Fibroblast of skin of scalp (primary cell): ENCODE results near the gene PKD1L1.

ENCODE experiments used
- DNase-seq: peaks from one replicate; pipeline ENCODE4 v3.0.0-alpha.2; 2013

Gene PKD1L1

GRCh38 chr7:47875998-47876744 is 72.1 kb downstream of the PKD1L1 start:
- DNase-seq = no peak

DNA sequence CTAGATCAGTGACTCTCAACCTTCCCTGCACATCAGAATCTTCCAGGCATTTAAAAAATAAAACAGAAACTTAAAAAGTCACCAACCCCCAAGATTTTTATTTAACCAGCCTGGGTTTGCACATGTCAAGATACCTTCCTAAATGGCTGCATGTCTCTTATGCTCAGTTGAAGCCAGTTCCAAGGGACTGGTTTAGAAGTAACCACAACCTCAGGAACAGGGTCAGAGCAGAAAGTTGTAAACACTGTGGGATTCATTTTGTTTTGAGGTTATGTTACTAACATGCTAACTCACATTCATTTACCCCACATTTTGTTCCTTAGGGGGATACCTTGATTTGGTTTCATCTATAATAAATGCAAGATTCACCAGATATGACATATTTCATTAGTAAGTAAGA is 72.9 kb downstream of the PKD1L1 start:
- no peak for DNase-seq

DNA sequence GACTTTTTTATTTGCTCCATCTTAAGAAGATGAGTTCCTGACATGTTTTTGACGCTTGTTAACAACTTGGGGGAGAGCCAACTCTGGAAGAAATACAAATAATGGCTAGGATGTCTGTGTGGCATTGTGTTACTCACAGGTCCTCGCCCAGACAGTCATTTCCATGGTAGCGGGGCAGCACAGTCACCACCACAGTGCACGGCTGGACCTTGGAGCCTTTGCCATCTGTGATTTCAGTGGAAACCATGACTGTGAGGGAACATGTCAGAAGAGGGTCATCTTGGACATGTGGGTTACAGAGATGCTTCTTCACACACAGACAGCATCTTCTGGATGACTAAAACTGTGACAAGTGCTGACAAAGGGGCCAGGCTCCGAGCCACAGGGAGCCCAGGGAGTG is 74.5 kb downstream of the PKD1L1 start:
- peak; percentile 52 for DNase-seq

DNA sequence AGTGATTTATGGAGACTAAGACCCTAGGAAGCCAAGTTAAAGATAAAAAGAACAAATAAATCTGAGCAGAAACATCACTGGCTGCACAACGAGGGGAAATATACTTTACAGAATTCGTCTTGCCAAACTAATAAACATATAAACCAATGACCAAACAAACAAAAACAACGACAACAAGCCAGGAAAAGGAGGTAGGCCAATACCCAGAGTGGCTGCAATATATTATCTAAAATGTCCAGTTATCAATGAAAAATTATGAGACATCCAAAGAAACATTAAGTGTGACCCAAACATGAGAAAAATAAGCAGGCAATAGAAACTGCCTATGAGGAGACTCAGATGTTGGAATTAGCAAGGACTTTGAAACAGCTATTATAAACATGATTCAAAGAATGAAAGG is 81.0 kb downstream of the PKD1L1 start:
- DNase-seq = no peak

GRCh38 chr7:47866120-47866519 is 82.1 kb downstream of the PKD1L1 start:
- DNase-seq = no peak

DNA sequence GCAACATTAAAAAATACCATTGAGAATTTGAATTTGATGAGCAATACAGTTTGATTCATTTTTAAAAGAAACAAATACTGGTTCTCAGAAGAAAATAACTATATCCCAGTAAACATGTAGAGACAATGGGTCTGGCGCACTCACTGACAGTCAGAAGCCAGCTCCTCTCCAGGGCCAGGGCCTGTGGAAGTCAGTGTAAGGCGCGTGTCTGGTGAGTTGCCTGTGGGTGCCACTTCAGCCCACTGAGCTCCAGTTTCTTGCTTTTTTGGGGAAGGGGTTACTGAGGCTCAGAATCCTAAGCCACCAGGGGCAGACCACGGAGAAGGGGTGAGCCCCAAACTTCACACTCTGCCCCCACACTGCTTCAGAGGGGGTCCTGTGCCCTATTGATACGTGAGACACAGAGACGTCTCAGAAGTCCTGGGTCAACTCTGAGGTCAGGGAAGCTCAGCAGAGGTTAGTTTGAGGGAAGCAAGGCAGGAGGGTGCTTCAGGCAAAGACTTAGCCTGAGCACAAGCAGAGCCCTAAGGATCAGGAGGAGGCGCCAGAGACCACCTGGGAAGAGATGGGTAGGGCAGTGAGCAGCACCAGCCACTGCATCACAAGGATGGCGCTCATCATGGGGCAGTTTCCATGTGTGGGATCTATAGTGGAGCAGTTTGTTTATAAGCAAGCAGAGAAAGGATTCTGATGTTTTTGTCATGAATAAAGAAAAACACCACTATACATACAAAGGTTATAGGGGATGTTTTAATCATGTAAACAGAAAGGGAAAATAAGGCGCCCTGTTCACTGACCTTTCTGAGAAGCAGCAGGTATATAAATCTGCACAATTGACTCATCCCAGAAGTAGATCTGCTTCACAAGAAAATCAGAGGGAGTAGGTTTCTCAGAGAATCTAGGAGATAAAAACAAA is 95.7 kb downstream of the PKD1L1 start:
- DNase-seq = peak; percentile 7

DNA sequence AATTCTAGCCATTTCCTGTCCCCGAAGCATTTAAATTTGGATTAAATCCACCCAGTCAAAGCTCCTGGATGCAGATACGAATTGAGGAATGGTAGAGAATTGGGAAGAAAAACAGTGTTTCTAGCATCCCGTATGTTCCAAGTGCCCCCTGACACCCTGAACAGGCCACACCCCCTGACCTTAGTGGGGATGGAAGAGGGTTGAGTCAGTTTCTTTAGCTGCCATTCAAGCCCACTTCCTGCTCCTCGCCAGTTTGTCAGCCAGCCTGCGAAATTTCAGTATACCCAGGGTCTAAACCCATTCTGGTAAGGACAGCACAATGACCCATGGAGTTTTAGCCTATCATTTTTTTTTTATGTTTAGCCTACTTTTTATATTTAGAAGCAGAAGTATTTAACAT is 101.1 kb downstream of the PKD1L1 start:
- no peak for DNase-seq

DNA sequence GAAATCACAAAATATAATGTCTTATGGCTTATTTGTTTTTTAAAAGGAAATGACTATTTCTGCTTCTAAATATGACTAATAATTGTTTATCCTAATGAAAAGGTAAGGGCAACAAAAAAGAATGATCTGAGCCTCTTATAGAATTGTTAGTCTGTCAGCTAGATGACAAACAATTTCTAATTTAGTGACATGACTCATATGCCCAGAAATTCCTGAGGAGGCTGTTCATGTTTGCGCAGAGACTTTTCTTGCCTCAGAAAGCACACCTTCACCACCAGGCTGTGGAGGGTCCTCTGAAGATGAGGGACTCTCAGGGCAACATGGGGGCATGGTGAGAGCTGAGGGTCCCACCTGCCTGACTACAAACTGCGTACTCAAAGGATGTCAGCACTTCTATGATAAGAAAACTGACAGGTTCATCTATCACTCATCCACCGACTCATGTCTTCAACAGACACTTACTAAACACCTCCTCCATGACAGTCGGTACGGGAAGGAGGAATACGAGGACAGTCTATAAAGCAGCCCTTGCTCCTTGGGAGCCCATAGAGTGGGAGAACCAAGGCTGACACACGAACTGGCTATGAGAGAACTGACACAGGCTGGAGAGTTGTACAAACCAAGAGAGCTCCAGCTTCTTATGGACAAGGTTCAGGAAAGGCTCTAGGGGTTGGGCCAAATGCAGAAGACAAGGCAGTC is 102.0 kb downstream of the PKD1L1 start:
- DNase-seq = peak; percentile 20

GRCh38 chr7:47844311-47844710 is 104.0 kb downstream of the PKD1L1 start:
- DNase-seq = no peak

DNA sequence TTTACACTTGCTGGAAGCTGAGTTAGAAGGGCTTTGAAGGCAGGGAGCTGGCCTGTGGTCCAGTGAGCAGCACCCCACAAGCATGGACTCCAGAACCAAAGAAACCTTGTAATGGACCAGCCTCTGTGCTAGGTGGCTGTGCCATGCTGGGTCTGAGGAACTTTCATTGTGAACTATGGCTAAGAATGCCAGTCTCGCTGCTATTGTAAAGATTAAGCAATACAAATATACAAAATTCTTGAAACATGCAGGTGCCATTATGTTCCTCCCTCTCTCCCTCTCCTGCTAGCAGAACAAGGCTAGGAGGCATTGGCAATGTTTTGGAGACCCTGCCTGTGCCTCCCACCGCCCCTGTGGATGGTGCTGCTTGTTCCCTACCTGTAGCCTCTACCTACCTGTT is 105.0 kb downstream of the PKD1L1 start:
- DNase-seq = no peak

- no peak for DNase-seq
These were observed 108.9 kb downstream of the PKD1L1 start for GRCh38 chr7:47839381-47839780.

GRCh38 chr7:47837826-47838225 is 110.4 kb downstream of the PKD1L1 start:
- DNase-seq = no peak

- DNase-seq = no peak
These were observed 111.6 kb downstream of the PKD1L1 start for GRCh38 chr7:47836503-47837202.

GRCh38 chr7:47836080-47836479 is 112.2 kb downstream of the PKD1L1 start:
- no peak for DNase-seq

DNA sequence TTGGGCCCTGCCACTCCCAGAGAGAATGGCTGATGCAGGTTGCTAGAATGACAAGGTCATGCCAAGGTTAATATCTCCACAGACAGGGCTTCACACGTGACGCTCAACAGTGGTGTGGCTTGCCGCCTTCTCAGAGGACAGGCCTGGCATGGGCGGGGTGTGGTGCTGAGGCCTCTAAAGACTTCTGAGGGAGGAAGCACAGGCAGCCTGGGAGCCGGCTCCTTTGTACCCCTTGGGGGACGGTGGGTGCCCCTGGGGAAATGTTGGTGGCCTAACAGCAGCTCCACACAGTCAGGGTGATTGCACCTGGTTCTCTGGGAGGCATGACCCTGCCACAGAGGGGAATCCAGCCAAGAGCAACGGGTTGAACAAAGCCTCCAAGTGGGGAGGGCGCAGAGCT is 115.1 kb downstream of the PKD1L1 start:
- no peak for DNase-seq

- no peak for DNase-seq
These were observed 116.1 kb downstream of the PKD1L1 start for GRCh38 chr7:47832105-47832715.

DNA sequence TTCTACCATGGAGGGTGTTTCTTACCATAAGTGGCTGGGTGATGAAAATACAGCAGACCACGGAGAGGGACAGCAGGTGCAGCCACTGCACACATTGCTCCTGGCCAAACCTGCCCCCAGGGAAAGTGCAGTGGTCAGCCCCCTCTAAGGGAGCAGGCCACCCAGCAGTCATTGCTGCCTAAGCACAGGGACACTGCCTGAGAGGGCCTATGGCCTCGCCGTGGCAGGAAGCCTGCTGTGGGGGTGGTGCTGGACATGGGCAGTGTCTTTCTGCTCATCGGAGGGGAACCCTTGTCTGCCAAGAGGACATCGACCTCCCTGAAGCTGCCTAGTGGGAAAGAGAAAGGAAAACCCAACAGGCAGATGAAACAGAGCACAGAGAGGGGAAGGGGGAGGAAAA is 118.3 kb downstream of the PKD1L1 start:
- DNase-seq = no peak

GRCh38 chr7:47827871-47828270 is 120.4 kb downstream of the PKD1L1 start:
- DNase-seq = no peak

- DNase-seq = no peak
These were observed 120.9 kb downstream of the PKD1L1 start for GRCh38 chr7:47827351-47827756.

GRCh38 chr7:47826754-47827153 is 121.5 kb downstream of the PKD1L1 start:
- peak; percentile 26 for DNase-seq

- DNase-seq = no peak
These were observed 128.7 kb downstream of the PKD1L1 start for GRCh38 chr7:47819607-47819920.
